Spleen (tissue), 11 donors: ENCODE results near the gene CSTB. TPM values are rescaled to one million over a fixed set of nuclear protein-coding genes. Genes with fewer than 3 reads are reported as not detected.

Experiments used
- DNase-seq: peaks from one replicate; pipeline ENCODE4 v3.0.0-alpha.2; 2020
- H3K27ac ChIP-seq, 8 donors: fragments of 200-600 bp; sonication (generic) in 7 of 8; 1 replicate in 4 of 8; 2 replicates in 4 of 8; pipeline versions ENCODE4 v1.5.0 to v1.8.0; 2016 to 2021; ENCODE audit warnings: inconsistent platforms in 4 of 8, mild to moderate bottlenecking in 4 of 8, moderate library complexity in 1 of 8
- H3K27me3 ChIP-seq, 7 donors: fragments of 200-600 bp; sonication (generic) in 6 of 7; replicated peaks in 1 of 7; 1 replicate in 4 of 7; 2 replicates in 3 of 7; pipeline versions ENCODE4 v1.5.0 to v1.8.0; 2016 to 2021; ENCODE audit warnings: inconsistent platforms in 3 of 7, mild to moderate bottlenecking in 1 of 7
- H3K36me3 ChIP-seq, 6 donors: fragments of 200-600 bp; sonication (generic) in 5 of 6; 1 replicate in 4 of 6; 2 replicates in 2 of 6; pipeline versions ENCODE4 v1.5.0 to v1.8.0; 2016 to 2021; ENCODE audit warnings: inconsistent platforms in 2 of 6
- H3K4me1 ChIP-seq, 6 donors: fragments of 200-600 bp; sonication (generic) in 5 of 6; 1 replicate in 3 of 6; 2 replicates in 3 of 6; pipeline versions ENCODE4 v1.5.0 to v1.8.0; 2016 to 2021; ENCODE audit warnings: inconsistent platforms in 3 of 6
- H3K4me3 ChIP-seq, 8 donors: fragments of 200-600 bp; sonication (generic) in 7 of 8; 1 replicate in 4 of 8; 2 replicates in 4 of 8; pipeline versions ENCODE4 v1.5.0 to v1.8.0; 2016 to 2021; ENCODE audit warnings: inconsistent platforms in 4 of 8, mild to moderate bottlenecking in 4 of 8, moderate library complexity in 2 of 8
- H3K9me3 ChIP-seq, 8 donors: fragments of 200-600 bp; sonication (generic) in 7 of 8; 1 replicate in 4 of 8; 2 replicates in 4 of 8; pipeline versions ENCODE4 v1.5.0 to v1.8.0; 2016 to 2021; ENCODE audit warnings: inconsistent platforms in 4 of 8
- CTCF ChIP-seq, 11 experiments: fragments of 200-600 bp in 7 of 11; fragments of 450-650 bp in 4 of 11; sonication (generic) in 4 of 11; IDR thresholded peaks in 8 of 11; conservative IDR thresholded peaks in 3 of 11; 1 replicate in 7 of 11; 2 replicates in 4 of 11; pipeline versions ENCODE4 v1.4.0 to v1.8.0; 2016 to 2021; ENCODE audit warnings: antibody characterized with exemption in 11 of 11, inconsistent platforms in 4 of 11, mild to moderate bottlenecking in 1 of 11
- POLR2A ChIP-seq, 3 donors: fragments of 450-650 bp; IDR thresholded peaks; one replicate each; pipeline ENCODE4 v1.5.1; 2017; ENCODE audit warnings: antibody characterized with exemption in 3 of 3, mild to moderate bottlenecking in 1 of 3
- POLR2AphosphoS5 ChIP-seq, 3 donors: sonication (generic); formaldehyde crosslinking; IDR thresholded peaks; one replicate each; pipeline ENCODE4 v1.5.1; 2017; ENCODE audit warnings: antibody characterized with exemption in 3 of 3
- WGBS, 5 donors: extraction: QIAGEN DNeasy Blood & Tissue Kit in 3 of 5; methylation state at CpG; one replicate each; pipeline versions ENCODE4 v1.1.5 to v1.1.7; 2013 to 2018; 5-methylcytosine and 5-hydroxymethylcytosine counted together
- intact Hi-C: fragments of 100-400 bp; cut with DNase I; formaldehyde crosslinking; loops from one replicate; pipeline ENCODE4 v1.15.0; 2023; ENCODE audit warnings: low total_unique reads
- polyA plus RNA-seq, 3 donors: library from polyadenylated mRNA; stranded (reverse); fragments of 200-250 nt; gene quantifications; one replicate each; pipeline ENCODE4 v1.2.1, GENCODE V29; 2013
- total RNA-seq, 7 donors: library from RNA; depleted of rRNA in 3 of 7; stranded (reverse); fragments of >200 nt in 3 of 7; fragmentation: NEBNext Ultra II Directional in 4 of 7; extraction: Animal tissue kit (Norgen Biotek cat#: 25700) in 4 of 7; gene quantifications; one replicate each; pipeline versions ENCODE4 v1.1.0 to v1.2.1, GENCODE V29; 2016 to 2021
- donor health status: healthy with polysubstance abuse.
- donor health status: DM: no; HTN: no; CAD: no; lungs with moderate emphysema.
- donor health status: DM: no; HTN: no; CAD: no.
- donor health status: Bipolar disorder and iron deficiency.
- donor health status: healthy.
- donor health status: DM: no; HTN: no; CAD: no.
- donor health status: DM: yes; HTN: yes; CAD: no.

The CSTB gene
- total and polyA plus RNA-seq, 10 donors: 10.5 to 93.8 (median 33.2) TPM

DNA sequence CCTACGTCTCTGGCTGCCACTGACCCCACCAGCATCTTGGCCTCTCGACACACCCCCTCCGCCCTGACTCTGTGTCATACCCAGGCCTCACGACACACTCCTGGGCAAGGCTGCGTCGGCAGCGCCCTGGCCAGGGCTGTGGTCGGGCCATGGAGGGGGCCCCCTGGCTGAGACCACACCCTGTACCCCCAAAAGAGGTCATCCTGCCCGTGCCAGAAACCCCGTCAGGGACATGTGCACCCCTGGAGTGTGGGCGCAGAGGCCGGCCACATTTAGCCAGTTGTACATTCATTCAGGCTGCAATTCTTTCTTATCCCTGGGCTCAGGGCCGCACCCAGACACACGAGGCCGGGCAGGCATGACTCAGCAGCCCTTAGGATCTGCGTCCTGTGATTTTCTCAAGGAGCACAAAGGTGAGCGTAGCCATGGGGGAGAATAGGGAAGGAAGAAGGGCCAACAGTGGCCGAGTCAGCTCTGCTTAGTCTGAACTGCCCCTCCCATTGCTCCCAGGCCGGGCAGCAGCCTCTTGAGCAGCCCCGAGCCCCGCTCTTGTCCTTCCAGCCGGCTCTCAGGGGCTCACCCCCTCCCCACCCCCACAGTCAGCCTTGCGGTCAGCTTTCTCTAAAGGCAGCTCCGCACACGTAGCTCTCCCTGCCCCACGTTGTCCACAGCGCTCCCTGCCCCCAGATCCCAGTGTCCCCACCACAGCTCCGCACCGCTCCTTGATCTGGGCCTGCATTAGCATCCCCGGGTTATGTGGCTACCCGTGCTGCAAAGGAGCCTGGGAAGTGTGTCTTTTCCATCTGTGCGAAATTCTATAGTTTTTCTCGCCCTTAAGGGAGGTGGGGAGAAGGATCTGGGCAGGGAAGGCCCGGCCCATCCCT lies 7.9 kb downstream of the CSTB start:
- DNase-seq: no peak
- Histone ChIP-seq H3K4me1 (peaks cover 0 to 29% (median 2%) of the 10 kb centered on the region in 6 donors), H3K9me3 (no peaks in the 10 kb centered on the region), H3K27me3 (no peaks in the 10 kb centered on the region), H3K27ac (no peak overlapping the region), H3K4me3 (no peak overlapping the region), H3K36me3 (peaks cover 0 to 20% (median 5%) of the 10 kb centered on the region in 6 donors)
- intact Hi-C loops: no loop called here
- WGBS, 5 donors: 63 to 75% (median 64%) methylated on average over 30 to 34 of the region's 34 CpGs
- TF ChIP-seq POLR2A (IDR thresholded peaks at IDR 0.05) (no peak), POLR2AphosphoS5 (IDR thresholded peaks at IDR 0.05) (peak in 1 of 3 donors; percentile 2), CTCF (IDR thresholded peaks at IDR 0.05 in 8 of 11, conservative IDR thresholded peaks at IDR 0.05 in 3 of 11) (no peak)

GRCh38 chr21:43767498-43767983 lies 8.6 kb downstream of the CSTB start:
- no peak overlapping the region for H3K27ac ChIP-seq
- no peaks in the 10 kb centered on the region for H3K27me3 ChIP-seq
- 76 to 92% (median 89%) methylated on average over 11 to 15 of the region's 15 CpGs for WGBS, 5 donors
- no peak for DNase-seq
- H3K4me1 ChIP-seq: peaks cover 0 to 23% (median 2%) of the 10 kb centered on the region in 6 donors
- H3K4me3 ChIP-seq: no peak overlapping the region
- TF ChIP-seq POLR2A (IDR thresholded peaks at IDR 0.05): no peak
- intact Hi-C loops: no loop called here
- no peaks in the 10 kb centered on the region for H3K9me3 ChIP-seq
- peaks cover 0 to 20% (median 4%) of the 10 kb centered on the region in 6 donors for H3K36me3 ChIP-seq

DNA sequence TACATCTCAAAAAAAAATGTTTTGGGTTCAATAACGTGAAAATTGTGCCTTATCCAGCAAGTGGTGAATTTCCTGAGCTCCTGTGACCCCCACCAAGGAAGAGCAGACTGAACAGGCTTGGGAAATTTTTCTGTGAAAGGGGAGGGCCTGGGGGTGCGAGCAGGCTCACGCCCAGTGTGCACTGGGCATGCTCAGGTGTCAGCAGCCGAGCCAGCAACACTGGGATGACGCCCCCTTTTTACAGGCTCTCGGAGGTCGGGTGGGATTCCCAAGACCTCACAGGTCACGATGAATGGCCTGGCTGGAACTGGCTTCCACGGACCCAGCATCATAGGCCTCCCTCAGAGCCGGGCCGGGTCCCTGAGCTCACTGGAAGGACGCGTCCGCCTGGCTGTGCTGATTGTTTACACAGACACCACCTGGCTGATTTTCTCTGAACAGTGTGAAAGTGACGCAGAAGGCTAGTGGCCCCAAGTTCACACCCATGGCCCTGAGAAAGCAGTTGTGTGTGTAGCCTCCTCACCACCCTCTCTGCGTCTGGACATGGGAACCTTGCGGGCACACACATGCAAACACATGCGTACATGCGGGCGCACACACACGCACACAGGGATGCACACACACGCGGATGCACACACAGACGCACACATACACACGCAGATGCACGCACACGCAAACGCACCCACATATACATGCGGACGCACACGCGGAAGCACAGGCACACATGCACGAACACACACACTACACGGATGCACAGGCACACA lies 9.2 kb downstream of the CSTB start:
- peaks cover 0 to 23% (median 8%) of the 10 kb centered on the region in 6 donors for H3K36me3 ChIP-seq
- no peaks in the 10 kb centered on the region for H3K27me3 ChIP-seq
- no peak for TF ChIP-seq POLR2A (IDR thresholded peaks at IDR 0.05)
- TF ChIP-seq POLR2AphosphoS5 (IDR thresholded peaks at IDR 0.05): peak in 2 of 3 donors; percentile 38 to 56
- H3K4me1 ChIP-seq: peaks cover 0 to 21% (median 2%) of the 10 kb centered on the region in 6 donors
- intact Hi-C loops: no loop called here
- no peak overlapping the region for H3K4me3 ChIP-seq
- WGBS, 5 donors: 86 to 93% (median 90%) methylated on average over 33 to 34 of the region's 34 CpGs
- no peak overlapping the region for H3K27ac ChIP-seq
- H3K9me3 ChIP-seq: no peaks in the 10 kb centered on the region
- no peak for DNase-seq

DNA sequence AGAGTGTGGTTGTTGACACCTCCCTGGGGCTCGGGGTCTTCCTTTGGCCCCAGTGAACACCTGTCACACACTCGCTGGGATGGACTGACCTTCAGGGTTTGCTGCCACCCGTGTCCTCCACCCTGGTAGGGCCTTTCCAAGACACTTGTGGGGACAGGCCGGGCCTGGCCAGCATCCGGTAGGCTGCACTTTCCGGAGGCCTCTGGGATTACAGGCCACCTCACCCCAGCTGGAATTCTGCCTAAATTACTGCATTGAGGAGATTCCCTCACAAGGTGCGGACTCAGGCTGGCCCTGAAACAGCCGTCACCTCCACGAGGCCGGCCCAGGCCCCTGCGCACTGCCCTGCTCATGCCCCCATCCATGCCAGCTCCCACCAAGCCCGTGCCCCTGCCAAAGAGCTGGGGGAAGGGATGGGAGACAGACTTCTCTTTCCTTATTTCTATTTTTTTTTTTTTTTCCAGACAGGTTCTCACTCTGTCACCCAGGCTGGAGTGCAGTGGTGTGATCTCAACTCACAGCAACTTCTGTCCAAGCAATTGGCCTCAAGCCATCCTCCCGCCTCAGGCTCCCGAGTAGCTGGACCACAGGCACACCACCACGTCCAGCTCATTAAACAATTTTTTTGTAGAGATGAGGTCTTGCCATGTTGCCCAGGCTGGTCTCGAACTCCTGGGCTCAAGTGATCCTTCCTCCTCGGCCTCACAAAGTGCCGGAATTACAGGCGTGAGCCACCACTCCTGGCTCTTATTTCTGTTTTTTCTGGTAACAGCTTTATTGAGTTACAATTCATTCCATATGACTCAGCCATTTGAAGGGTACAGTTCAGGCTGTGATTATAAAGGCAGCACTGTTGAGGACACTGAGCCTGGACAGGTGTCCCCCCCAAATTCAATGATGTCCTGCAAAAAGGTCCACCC lies 11.3 kb downstream of the CSTB start:
- no peak for TF ChIP-seq CTCF (IDR thresholded peaks at IDR 0.05 in 8 of 11, conservative IDR thresholded peaks at IDR 0.05 in 3 of 11)
- peak in 1 of 3 donors; percentile 31 for TF ChIP-seq POLR2AphosphoS5 (IDR thresholded peaks at IDR 0.05)
- peaks cover 0 to 13% (median 0%) of the 10 kb centered on the region in 6 donors for H3K4me1 ChIP-seq
- no peak overlapping the region for H3K27ac ChIP-seq
- 83 to 91% (median 90%) methylated on average over 17 to 19 of the region's 19 CpGs for WGBS, 5 donors
- no peaks in the 10 kb centered on the region for H3K27me3 ChIP-seq
- intact Hi-C loops: no loop called here
- no peaks in the 10 kb centered on the region for H3K9me3 ChIP-seq
- no peak overlapping the region for H3K4me3 ChIP-seq
- no peak for DNase-seq
- H3K36me3 ChIP-seq: peaks cover 0 to 44% (median 13%) of the 10 kb centered on the region in 6 donors
